Measurements from ENCODE around the gene ARSJ.

ARSJ gene

GRCh38 chr4:113885291-113885690 is 94.2 kb downstream of the ARSJ start:
- DNase-seq: no peak

DNA sequence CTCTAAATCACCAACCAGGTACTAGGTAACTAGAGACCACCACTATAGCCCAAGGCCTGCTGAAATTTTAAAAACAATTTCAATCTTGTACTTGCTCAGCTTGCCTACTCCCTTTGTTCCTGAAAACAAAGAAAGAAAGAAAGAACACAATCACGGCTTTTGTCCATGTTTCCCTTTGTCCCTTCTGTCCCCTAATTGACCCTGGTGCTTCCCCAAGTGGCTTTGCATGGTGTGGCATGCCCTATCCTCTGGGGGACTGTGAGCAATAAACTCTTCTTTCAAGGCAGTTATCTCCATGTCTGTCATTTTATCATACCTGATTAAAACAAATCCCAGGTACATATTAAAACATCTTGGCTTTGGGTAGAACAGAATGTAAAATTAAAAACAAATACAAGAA is 94.8 kb downstream of the ARSJ start:
- DNase-seq: no peak

- no peak for DNase-seq
Observed at GRCh38 chr4:113882668-113883067, 96.8 kb downstream of the ARSJ start.

DNA sequence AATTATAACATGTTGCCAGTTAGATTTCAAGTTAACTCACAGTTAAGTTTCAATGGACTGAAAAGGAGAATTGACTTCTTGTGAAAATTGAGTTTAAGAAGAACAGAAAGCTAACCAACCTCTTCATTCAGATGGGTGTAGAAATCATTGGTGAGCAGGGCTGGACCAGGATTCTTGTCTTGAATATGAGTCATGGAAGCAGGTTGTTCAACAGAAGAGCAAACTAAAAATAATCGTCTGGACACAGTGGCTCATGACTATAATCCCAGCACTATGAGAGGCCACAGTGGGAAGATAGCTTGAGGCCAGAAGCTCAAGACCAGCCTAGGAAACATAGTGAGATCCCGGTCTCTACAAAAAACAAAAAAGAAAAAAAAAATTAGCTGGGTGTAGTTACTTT is 98.2 kb downstream of the ARSJ start:
- DNase-seq: no peak

DNA sequence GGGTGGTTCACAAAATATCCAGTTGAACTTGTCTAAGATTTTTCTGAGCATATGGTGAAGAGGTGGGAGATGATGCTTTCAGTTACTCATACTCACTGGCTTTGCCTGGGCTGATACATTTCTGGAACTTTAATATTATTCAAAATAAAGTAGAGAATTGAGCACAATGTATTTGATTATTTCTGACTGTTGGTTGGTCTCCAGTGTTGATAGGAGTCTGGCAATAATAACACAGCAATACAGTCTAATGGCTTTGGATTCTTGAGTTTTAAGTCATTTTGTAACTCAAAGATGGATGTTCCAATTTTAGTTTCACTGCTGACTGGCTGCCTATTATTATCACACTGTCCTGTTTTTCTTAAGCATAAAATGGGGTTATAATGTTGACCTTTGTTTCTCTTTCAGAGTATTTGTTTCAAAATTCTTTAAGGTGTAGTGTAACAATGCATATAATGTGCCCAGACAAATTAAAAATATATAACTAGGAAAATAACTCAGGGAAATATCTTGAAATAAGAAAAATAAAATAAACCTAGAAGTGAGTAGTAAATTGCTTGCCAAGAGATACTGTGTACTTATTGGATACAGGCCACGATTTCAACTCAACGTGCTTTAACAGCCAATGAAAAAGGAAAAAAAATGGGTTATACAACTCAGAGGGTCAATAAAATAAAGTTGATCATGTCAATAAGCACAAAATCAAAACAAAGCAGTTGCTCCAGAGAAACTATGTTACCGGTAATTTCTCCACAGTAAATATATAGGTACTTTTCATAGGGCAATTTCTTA is 99.0 kb downstream of the ARSJ start:
- no peak for DNase-seq

DNA sequence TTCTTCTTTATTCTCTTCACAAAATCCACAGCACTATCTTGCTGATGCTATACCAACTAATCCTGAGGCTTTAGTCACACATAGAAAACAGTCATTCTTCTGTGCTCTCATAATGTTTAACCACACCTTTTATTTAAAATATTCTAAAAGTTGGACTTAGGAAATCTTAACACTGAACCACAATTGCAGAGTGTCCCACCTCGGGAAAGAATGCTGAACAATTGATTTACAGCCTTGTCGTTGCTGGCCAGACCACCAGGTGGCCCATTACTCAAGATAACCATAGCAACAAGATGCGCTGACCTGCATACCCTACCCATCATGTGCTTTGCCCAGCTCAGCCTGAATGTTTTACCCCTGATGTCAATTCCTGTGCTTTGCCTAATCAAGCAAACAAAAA is 100.8 kb downstream of the ARSJ start:
- no peak for DNase-seq

DNA sequence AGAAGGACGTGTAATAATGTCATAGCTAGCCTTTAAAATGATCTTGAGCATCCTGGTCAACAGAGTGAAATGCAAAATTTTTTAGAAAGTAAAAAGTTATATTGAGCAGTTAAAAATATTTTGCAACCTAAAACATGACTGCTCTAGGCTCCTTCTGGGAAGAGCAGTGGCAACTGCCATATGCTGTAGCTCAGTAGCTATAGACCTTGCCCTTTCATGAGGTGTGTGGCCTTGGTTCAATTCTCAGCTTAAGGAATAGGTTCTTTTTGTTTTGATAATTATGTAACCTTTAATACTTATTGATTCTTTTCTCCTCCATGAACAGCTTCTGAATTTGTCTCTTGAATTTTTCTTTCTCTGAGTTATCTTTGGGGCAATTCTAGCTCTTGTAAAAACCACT is 105.0 kb downstream of the ARSJ start:
- no peak for DNase-seq

DNA sequence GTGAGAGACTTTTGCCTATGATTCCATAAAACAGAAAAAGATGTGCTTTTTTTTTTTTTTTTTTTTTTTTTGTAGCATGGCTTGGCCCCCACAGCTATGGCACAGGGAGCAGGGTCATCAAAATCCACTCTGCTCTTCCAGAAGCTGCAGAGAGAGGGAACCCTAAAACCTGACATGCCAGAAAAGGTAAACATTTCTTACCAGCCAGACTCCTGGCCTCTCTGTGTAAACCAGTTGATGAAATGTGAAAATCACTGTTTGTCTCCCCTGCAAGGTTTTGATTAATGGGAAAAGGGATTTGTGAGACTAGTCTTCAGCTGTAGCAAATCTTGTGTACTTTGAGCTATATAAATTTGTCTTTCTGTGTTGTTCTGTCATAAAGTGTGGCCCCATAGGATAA is 105.9 kb downstream of the ARSJ start:
- no peak for DNase-seq

DNA sequence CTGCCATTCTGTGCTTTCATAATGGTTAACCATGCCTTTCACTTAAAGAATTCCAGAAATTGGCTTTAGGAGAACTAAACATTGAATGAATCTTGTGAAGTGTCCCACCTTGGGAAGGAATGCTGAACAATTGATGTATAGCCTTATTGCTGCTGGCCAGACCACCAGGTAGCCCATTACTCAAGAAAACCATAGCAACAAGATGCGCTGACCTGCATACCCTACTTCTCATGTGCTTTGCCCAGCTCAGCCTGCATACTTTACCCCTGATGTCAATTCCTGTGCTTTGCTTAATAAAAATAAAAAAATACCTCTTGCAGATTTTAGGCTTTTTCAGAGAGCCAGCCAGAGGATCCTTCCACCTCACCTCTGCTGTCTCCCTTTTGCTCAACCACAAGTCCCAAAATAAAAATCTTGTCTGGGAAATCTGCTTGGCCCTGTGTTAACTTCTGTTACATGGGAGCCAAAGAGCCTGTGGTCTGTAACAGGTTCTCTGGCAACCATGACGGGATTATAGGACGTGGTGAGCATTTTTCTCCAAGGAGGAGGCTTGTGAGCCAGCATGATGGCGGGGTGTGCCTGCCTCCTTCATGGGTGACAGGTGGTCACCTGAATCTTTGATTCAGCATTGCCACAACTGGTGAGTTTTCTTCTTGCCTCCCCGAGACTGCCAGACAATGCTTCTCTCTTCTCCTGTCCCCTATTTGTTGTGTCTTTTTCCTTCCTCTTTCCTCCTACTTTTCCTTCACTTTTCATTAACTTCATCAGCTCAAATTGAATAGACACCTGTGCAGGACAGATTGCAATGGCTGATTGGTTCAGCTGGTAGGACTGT is 106.8 kb downstream of the ARSJ start:
- no peak for DNase-seq

DNA sequence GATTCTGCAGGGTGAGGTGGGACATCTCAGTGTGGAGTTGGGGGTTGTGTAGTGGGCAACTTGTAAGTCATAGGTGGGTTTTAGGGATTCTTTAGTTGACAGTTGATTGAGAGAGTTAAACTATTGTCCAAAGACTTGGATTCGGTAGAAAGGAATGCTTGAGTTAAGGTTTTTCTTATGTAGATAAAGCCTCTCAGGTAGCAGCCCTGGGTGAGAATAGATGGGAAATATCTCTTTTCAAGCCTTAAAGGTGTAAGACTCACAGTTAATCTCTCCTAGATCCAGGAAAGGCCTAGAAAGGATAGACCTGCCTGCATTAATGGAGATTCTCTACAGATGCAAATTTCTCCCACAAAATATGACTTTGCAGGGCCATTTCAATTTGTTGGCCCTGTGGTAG is 108.4 kb downstream of the ARSJ start:
- DNase-seq: no peak

DNA sequence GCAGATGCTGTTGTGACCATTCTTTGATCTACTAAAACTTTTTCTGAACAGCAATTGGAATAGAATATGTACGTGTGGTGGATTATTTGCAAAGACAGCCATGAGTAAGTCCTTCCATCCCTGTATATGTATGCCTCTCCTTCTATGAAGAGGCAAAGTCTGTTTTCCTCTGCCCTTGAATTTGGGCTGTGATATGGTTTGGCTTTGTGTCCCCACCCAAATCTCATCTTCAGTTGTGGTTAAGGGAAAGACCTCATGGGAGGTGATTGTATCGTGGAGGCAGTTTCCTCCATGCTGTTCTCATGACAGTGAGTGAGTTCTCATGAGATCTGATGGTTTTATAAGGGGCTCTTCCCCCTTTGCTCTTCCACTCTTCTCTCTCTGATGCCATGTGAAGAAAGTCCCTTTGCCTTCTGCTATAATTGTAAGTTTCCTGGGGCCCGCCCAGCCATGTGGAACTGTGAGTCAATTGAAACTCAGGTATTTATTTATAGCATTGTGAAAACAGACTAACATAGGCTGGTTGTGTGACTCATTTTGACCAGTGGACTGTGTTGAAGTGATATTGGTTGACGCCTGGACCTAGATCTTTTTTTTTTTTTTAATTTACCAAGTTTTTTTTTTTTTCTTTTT is 109.6 kb downstream of the ARSJ start:
- DNase-seq: no peak

DNA sequence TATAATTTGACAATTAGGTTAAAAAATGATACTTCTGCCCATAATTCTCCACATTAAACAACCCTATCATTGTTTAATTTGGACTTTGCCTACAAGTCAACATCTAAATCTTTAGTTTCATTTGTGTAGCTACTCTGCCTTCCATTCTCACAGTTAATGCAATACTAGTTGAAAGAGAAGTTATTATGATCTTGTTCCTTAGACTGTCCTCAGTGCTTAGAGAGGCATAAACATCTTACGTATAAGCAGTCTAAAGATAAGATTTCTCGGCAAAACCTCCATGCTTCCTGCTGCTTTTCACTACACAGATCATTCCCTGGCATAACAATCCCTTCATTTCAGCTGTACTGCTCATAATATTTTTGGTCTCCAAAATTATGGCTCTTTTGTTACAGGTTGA is 112.8 kb downstream of the ARSJ start:
- no peak for DNase-seq

DNA sequence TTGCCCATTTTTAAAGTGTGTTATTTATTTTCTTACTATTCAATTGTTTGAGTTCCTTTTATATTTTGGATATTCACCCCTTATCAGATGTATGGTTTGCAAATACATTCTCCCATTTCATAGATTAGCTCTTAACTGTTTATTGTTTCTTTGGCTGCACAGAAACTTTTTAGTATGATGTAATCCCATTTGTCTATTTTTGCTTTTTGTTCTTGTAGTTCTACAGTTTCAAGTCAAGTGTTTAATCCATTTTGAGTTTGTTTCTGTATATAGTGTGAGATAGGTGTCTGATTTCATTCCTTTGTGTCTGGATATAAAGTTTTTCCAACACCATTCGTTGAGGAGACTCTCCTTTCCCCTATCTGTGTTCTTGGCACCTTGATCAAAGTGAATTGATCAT is 120.5 kb downstream of the ARSJ start:
- no peak for DNase-seq

- DNase-seq: no peak
Observed at GRCh38 chr4:113851816-113852215, 127.6 kb downstream of the ARSJ start.

Measured in COR-L47 (cell line).